Body of pancreas (tissue), 4 donors: ENCODE results near the gene CHCHD1.

Experiments used
- CTCF ChIP-seq, 7 experiments: fragments of 450-650 bp in 4 of 7; fragments of 200-600 bp in 3 of 7; sonication (generic) in 3 of 7; IDR thresholded peaks; one replicate each; pipeline ENCODE4 v1.5.1; 2016 to 2019; ENCODE audit warnings: antibody characterized with exemption in 7 of 7
- POLR2A ChIP-seq, 3 donors: fragments of 450-650 bp; IDR thresholded peaks; one replicate each; pipeline ENCODE4 v1.6.1; 2016; ENCODE audit warnings: antibody characterized with exemption in 3 of 3, mild to moderate bottlenecking in 2 of 3

GRCh38 chr10:73789659-73790055, 7.8 kb downstream of the CHCHD1 start:
- TF ChIP-seq CTCF (IDR thresholded peaks at IDR 0.05) (no peak), POLR2A (IDR thresholded peaks at IDR 0.05) (no peak)
